Measurements from ENCODE around the gene ARHGAP31. TPM values are rescaled to one million over a fixed set of nuclear protein-coding genes. Genes with fewer than 3 reads are reported as not detected.
"Not testable (repeated sequence)": the region's sequence is repeated elsewhere in the genome, so short reads cannot be mapped to it uniquely, and the experiment has no call there.

Gene ARHGAP31, protein sequence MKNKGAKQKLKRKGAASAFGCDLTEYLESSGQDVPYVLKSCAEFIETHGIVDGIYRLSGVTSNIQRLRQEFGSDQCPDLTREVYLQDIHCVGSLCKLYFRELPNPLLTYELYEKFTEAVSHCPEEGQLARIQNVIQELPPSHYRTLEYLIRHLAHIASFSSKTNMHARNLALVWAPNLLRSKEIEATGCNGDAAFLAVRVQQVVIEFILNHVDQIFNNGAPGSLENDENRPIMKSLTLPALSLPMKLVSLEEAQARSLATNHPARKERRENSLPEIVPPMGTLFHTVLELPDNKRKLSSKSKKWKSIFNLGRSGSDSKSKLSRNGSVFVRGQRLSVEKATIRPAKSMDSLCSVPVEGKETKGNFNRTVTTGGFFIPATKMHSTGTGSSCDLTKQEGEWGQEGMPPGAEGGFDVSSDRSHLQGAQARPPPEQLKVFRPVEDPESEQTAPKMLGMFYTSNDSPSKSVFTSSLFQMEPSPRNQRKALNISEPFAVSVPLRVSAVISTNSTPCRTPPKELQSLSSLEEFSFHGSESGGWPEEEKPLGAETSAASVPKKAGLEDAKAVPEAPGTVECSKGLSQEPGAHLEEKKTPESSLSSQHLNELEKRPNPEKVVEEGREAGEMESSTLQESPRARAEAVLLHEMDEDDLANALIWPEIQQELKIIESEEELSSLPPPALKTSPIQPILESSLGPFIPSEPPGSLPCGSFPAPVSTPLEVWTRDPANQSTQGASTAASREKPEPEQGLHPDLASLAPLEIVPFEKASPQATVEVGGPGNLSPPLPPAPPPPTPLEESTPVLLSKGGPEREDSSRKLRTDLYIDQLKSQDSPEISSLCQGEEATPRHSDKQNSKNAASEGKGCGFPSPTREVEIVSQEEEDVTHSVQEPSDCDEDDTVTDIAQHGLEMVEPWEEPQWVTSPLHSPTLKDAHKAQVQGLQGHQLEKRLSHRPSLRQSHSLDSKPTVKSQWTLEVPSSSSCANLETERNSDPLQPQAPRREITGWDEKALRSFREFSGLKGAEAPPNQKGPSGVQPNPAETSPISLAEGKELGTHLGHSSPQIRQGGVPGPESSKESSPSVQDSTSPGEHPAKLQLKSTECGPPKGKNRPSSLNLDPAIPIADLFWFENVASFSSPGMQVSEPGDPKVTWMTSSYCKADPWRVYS (N-terminal part only)
- polyA plus RNA-seq (2013, experiment 1 of 2), result 12.3 TPM
- polyA plus RNA-seq (2013, experiment 2 of 2), result 10.1 TPM

DNA sequence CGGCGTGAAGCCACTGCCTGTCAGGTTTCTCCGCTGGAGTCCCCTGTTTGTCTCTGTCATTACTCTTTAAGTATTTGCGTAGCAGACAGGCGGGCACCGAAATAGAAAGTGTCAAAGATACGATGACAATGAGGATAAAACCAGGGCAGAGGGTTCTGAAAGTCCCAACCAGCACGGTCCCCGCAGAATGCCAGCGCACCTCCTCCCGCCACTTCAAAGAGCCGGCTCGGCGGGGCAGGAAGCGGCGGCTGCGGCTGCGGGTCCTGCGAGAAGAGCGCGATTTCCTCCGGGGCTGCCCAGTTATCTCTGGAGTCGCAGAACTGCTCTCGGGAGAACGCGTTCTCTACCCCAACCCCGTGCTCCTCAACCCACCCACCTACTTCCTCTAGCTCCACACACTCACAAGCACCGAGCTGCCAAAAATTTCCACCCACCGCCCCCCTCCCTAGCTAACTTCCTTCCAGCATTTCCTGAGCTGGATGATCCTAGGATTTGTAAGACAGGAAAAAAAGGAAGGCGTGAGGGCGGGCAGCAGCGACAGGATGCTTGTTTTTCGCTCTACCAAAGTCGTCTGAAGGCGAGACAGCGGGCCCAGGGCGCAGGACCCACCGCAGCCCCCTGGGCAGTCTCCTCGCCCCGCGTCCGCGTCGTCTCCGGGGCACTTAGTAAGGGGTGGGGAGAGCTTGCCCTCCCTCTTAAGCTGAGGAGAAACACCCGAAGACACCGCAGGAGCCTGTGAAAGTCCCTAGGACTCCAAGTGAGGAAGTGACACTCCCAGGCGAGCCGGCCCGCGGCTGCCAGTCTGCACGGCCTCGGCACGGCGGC lies at the start of gene ARHGAP31:
TSS of gene ARHGAP31 (plus strand) at position 513 of the 825 bp plus-strand sequence. CDS start 522 bp downstream, outside the sequence.
- Histone ChIP-seq H3K4me1 (ENCODE audit: control insufficient read depth, insufficient read depth, low read length, poor library complexity, severe bottlenecking) (peaks cover 3% of the 10 kb centered on the region), H3K27ac (ENCODE audit: low read depth, low read length, severe bottlenecking) (peak within 1 kb of the TSS; percentile 72), H3K4me3 (ENCODE audit: extremely low read depth, insufficient read depth, low read length, poor library complexity, severe bottlenecking) (peak within 1 kb of the TSS; percentile 55), H3K9me3 (ENCODE audit: control insufficient read depth, low read length) (no peaks in the 10 kb centered on the region), H3K36me3 (ENCODE audit: control insufficient read depth, insufficient read depth, low read length) (peaks cover 19% of the 10 kb centered on the region)
- 0 to 1% methylated on average over 43 to 51 of the region's 55 CpGs for WGBS, 2 experiments (ENCODE audit: insufficient coverage in 2 of 2)

DNA sequence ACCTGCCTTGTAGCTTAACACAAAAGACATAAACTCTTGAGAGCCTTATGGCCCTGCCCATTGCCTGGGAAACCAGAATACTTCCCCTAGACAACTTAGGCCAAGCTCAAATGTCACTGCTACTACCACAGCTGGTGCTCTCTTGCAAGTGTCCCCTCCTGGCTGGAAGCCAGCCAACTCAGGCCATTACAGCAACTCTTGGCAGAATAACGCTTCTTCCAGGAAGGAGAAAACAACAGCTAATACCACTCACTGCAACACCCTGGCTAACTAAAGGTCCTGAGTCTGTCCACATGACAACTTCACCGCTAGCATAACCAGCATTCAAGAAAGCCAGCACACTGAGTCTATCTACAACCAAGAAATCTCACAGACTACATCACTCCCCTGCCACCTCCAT lies 48.4 kb upstream of the ARHGAP31 start:
- Histone ChIP-seq H3K4me3 (ENCODE audit: extremely low read depth, insufficient read depth, low read length, poor library complexity, severe bottlenecking) (no peak overlapping the region), H3K36me3 (ENCODE audit: control insufficient read depth, insufficient read depth, low read length) (no peaks in the 10 kb centered on the region), H3K27ac (ENCODE audit: low read depth, low read length, severe bottlenecking) (no peak overlapping the region), H3K4me1 (ENCODE audit: control insufficient read depth, insufficient read depth, low read length, poor library complexity, severe bottlenecking) (no peaks in the 10 kb centered on the region), H3K9me3 (ENCODE audit: control insufficient read depth, low read length) (peaks cover 6% of the 10 kb centered on the region)
- 82 to 94% methylated on average over 2 of the region's 2 CpGs for WGBS, 2 experiments (ENCODE audit: insufficient coverage in 2 of 2)

DNA sequence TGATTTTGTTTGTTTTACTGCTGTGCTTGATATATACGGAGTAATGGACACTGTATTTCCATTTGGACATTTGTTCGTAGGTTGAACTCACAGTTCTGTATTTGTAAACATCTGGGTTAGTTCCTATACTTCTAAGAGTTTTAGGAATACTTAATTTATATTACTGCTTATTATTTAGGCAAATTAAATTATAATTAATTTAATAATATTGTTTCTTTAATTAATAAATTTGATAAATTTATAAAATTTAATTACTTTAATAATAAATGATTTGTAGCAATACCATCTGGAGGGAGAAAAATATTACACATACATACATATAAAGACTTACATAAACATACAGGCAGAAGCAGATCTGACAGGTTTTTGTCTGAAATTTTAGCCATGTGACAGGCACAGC lies 39.0 kb upstream of the ARHGAP31 start:
- 100% methylated on average over 1 of the region's 2 CpGs; no CpG with 5 or more reads in 1 of the 2 experiments for WGBS, 2 experiments (ENCODE audit: insufficient coverage in 2 of 2)

DNA sequence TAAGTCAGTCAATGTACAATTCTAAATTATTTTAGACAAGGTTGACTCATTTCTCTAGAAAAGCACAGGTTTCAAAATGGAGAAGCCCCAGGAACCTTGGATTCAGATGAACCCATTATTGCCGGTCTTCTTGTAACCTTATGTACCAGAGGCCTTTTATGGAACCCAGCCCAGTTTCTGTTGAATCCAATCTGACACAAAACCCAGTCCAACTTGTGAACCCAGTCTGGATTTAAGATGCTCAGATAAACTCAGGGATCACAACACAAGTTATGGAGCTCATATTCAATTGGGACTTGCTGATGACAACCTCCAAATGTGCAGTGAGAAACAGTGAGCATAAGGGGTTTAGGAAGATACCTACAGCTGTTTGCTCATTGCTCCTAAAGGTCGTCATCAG lies 37.1 kb upstream of the ARHGAP31 start:
- Histone ChIP-seq H3K27ac (ENCODE audit: low read depth, low read length, severe bottlenecking) (no peak overlapping the region), H3K9me3 (ENCODE audit: control insufficient read depth, low read length) (no peaks in the 10 kb centered on the region), H3K36me3 (ENCODE audit: control insufficient read depth, insufficient read depth, low read length) (no peaks in the 10 kb centered on the region), H3K4me1 (ENCODE audit: control insufficient read depth, insufficient read depth, low read length, poor library complexity, severe bottlenecking) (no peaks in the 10 kb centered on the region), H3K4me3 (ENCODE audit: extremely low read depth, insufficient read depth, low read length, poor library complexity, severe bottlenecking) (no peak overlapping the region)
- 89 to 90% methylated on average over 2 of the region's 2 CpGs for WGBS, 2 experiments (ENCODE audit: insufficient coverage in 2 of 2)

More for the DNA sequence above, 39.0 kb upstream of the ARHGAP31 start:
- Histone ChIP-seq H3K9me3 (ENCODE audit: control insufficient read depth, low read length) (no peaks in the 10 kb centered on the region), H3K36me3 (ENCODE audit: control insufficient read depth, insufficient read depth, low read length) (no peaks in the 10 kb centered on the region), H3K4me1 (ENCODE audit: control insufficient read depth, insufficient read depth, low read length, poor library complexity, severe bottlenecking) (no peaks in the 10 kb centered on the region), H3K4me3 (ENCODE audit: extremely low read depth, insufficient read depth, low read length, poor library complexity, severe bottlenecking) (no peak overlapping the region), H3K27ac (ENCODE audit: low read depth, low read length, severe bottlenecking) (no peak overlapping the region)

DNA sequence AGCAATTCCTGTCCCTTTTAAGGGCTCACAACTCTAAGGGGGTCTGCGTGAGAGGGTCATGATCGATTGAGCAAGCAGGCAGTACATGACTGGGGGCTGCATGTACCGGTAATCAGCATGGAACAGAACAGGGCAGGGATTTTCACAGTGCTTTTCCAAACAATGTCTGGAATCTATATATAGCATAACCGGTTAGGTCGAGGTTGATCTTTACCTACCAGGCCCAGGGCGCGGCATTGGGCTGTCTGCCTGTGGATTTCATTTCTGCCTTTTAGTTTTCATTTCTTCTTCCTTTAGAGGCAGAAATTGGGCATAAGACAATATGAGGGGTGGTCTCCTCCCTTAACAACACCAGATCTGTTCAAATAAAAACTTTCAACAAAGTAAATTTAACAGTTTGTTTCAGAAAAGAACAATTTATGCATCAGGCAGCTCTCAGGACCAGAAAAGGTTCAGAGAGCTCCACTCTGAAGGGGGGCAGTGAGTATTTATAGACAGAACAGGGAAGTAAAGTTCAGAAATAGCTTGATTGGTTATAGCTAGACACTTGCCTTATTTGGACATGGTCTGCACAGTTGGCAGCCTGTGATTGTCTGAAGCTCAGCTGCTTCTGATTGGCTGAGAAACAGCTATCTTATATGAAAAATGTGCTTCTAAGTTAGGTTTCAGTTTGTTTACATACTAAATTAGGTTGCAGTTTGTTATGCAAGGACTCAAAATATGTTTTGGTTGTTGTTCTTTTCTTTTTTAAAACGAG lies 36.4 kb upstream of the ARHGAP31 start:
- H3K4me1 ChIP-seq (ENCODE audit: control insufficient read depth, insufficient read depth, low read length, poor library complexity, severe bottlenecking), result no peaks in the 10 kb centered on the region
- WGBS, 2 experiments (ENCODE audit: insufficient coverage in 2 of 2), result 97 to 98% methylated on average over 5 of the region's 8 CpGs
- H3K9me3 ChIP-seq (ENCODE audit: control insufficient read depth, low read length), result no peaks in the 10 kb centered on the region
- no peak overlapping the region for H3K4me3 ChIP-seq (ENCODE audit: extremely low read depth, insufficient read depth, low read length, poor library complexity, severe bottlenecking)
- H3K36me3 ChIP-seq (ENCODE audit: control insufficient read depth, insufficient read depth, low read length), result no peaks in the 10 kb centered on the region
- no peak overlapping the region for H3K27ac ChIP-seq (ENCODE audit: low read depth, low read length, severe bottlenecking)

DNA sequence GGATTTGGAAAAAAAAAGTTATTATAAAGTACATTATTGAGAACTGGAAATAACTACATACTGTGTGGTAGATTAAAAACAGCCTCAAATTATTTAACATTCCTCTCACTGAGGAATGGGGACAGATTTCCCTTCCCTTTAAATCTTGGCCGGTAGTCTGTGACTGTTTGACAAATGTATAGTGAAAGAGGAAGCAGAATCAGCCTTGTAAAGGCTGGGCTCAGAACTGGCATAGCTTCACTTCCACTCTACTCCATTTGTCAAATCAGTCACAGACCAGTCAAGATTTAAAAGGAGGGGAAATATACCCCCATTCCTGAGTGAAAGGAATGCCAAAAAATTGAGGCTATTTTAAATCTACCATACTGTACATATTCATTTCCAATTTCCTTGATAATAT lies 35.3 kb upstream of the ARHGAP31 start:
- Histone ChIP-seq H3K4me1 (ENCODE audit: control insufficient read depth, insufficient read depth, low read length, poor library complexity, severe bottlenecking) (no peaks in the 10 kb centered on the region), H3K4me3 (ENCODE audit: extremely low read depth, insufficient read depth, low read length, poor library complexity, severe bottlenecking) (no peak overlapping the region), H3K36me3 (ENCODE audit: control insufficient read depth, insufficient read depth, low read length) (no peaks in the 10 kb centered on the region), H3K27ac (ENCODE audit: low read depth, low read length, severe bottlenecking) (no peak overlapping the region), H3K9me3 (ENCODE audit: control insufficient read depth, low read length) (no peaks in the 10 kb centered on the region)
- no CpG with 5 or more reads among the region's 1 CpG for WGBS, 2 experiments (ENCODE audit: insufficient coverage in 2 of 2)

DNA sequence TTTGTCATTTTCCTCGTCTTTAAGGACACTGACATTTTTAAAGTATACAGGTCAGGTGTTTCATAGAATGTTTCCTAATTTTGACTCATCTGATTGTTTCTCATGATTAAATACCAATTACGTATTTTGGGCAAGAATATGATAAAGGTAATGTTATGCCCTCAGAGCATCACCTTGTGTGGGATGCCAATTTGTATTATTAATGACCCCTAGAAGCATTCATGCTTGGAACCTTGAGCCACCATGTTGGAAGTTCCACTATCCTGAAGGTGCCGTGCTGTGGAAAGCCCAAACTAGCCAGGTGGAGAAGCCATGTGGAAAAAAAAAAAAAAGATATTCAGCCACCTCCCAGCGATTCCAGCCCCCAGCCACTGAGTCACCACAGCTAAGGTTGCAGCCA lies 34.4 kb upstream of the ARHGAP31 start:
- no peak overlapping the region for H3K27ac ChIP-seq (ENCODE audit: low read depth, low read length, severe bottlenecking)
- 87% methylated on average over 3 of the region's 4 CpGs; no CpG with 5 or more reads in 1 of the 2 experiments for WGBS, 2 experiments (ENCODE audit: insufficient coverage in 2 of 2)
- no peaks in the 10 kb centered on the region for H3K4me1 ChIP-seq (ENCODE audit: control insufficient read depth, insufficient read depth, low read length, poor library complexity, severe bottlenecking)
- H3K9me3 ChIP-seq (ENCODE audit: control insufficient read depth, low read length), result no peaks in the 10 kb centered on the region
- no peaks in the 10 kb centered on the region for H3K36me3 ChIP-seq (ENCODE audit: control insufficient read depth, insufficient read depth, low read length)
- no peak overlapping the region for H3K4me3 ChIP-seq (ENCODE audit: extremely low read depth, insufficient read depth, low read length, poor library complexity, severe bottlenecking)

DNA sequence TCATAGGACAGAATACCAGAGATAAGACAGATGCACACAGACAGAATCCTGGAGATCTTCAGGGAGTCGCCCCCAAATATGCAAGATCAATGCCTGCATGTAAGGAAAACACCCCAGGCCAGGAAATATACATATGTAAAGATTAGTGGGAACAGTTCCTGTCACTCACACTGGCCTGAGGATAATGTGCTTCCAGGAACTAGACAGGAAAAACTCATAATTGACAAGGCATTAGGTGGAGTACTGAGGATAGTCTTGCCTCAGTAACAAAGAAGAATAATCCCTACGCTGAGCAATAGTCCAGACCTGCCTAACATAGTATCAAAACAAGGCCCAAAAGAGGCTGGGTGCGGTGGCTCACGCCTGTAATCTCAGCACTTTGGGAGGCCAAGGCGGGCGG lies 33.1 kb upstream of the ARHGAP31 start:
- Histone ChIP-seq H3K27ac (ENCODE audit: low read depth, low read length, severe bottlenecking) (no peak overlapping the region), H3K4me3 (ENCODE audit: extremely low read depth, insufficient read depth, low read length, poor library complexity, severe bottlenecking) (no peak overlapping the region), H3K36me3 (ENCODE audit: control insufficient read depth, insufficient read depth, low read length) (no peaks in the 10 kb centered on the region), H3K9me3 (ENCODE audit: control insufficient read depth, low read length) (no peaks in the 10 kb centered on the region), H3K4me1 (ENCODE audit: control insufficient read depth, insufficient read depth, low read length, poor library complexity, severe bottlenecking) (no peaks in the 10 kb centered on the region)
- WGBS, 2 experiments (ENCODE audit: insufficient coverage in 2 of 2), result no CpG with 5 or more reads among the region's 6 CpGs

DNA sequence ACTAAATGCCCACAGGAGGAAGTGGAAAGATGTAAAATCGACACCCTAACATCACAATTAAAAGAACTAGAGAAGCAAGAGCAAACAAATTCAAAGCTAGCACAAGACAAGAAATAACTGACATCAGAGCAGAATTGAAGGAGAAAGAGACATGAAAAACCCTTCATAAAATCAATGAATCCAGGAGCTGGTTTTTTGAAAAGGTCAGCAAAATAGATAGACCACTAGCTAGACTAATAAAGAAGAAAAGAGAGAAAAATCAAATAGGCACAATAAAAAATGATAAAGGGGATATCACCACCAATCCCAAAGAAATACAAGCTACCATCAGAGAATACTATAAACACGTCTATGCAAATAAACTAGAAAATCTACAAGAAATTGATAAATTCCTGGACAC lies 24.0 kb upstream of the ARHGAP31 start:
- H3K36me3 ChIP-seq (ENCODE audit: control insufficient read depth, insufficient read depth, low read length); H3K4me1 ChIP-seq (ENCODE audit: control insufficient read depth, insufficient read depth, low read length, poor library complexity, severe bottlenecking); H3K27ac ChIP-seq (ENCODE audit: low read depth, low read length, severe bottlenecking); H3K4me3 ChIP-seq (ENCODE audit: extremely low read depth, insufficient read depth, low read length, poor library complexity, severe bottlenecking); H3K9me3 ChIP-seq (ENCODE audit: control insufficient read depth, low read length): not testable (repeated sequence)
- WGBS, 2 experiments (ENCODE audit: insufficient coverage in 2 of 2), result 100% methylated on average over 1 of the region's 2 CpGs; no CpG with 5 or more reads in 1 of the 2 experiments

All from mesodermal cell (in vitro differentiated cells).